ENCODE data around the gene ALDH4A1.
"Not testable (repeated sequence)": the region's sequence is repeated elsewhere in the genome, so short reads cannot be mapped to it uniquely, and the experiment has no call there.

ALDH4A1 gene

DNA sequence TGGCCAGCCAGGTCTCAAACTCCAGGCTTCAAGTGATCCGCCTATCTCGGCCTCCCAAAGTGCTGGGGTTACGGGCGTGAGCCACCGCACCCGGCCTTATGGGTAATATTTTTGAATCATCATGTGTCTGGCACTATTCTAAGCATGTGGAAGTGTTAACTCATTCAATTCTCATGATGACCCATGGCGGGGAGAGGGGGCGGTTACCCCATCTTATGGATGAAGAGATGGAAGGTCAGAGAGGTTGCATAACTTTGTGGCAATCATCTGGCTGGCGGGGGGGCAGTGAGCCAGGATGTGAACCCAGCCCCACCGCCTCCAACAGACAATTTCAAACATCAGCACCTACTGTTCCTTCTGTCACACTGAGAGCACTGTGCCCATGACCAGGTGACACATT, 31.4 kb downstream of the ALDH4A1 start:
- no peak for DNase-seq (ENCODE audit: insufficient read length)
- no peak for FAIRE-seq
- TF ChIP-seq POLR2A (IDR thresholded peaks at IDR 0.05; ENCODE audit: low read depth, low read length) (no peak), POLR2AphosphoS5 (IDR thresholded peaks at IDR 0.05; ENCODE audit: low read depth, low read length) (no peak), TAF1 (IDR thresholded peaks at IDR 0.05; ENCODE audit: borderline replicate concordance, low read depth, low read length) (no peak)

DNA sequence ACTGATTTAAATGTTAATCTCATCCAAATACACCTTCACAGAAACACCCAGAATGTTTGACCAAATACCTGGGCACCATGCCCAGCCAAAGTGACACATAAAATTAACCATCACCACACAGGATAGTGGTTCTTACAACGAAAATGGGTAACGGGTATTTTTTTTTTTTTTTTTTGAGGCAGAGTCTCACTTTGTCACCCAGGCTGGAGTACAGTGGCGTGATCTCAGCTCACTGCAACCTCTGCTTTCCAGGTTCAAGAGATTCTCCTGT, 31.8 kb downstream of the ALDH4A1 start:
- not testable (repeated sequence) for FAIRE-seq; DNase-seq (ENCODE audit: insufficient read length)

DNA sequence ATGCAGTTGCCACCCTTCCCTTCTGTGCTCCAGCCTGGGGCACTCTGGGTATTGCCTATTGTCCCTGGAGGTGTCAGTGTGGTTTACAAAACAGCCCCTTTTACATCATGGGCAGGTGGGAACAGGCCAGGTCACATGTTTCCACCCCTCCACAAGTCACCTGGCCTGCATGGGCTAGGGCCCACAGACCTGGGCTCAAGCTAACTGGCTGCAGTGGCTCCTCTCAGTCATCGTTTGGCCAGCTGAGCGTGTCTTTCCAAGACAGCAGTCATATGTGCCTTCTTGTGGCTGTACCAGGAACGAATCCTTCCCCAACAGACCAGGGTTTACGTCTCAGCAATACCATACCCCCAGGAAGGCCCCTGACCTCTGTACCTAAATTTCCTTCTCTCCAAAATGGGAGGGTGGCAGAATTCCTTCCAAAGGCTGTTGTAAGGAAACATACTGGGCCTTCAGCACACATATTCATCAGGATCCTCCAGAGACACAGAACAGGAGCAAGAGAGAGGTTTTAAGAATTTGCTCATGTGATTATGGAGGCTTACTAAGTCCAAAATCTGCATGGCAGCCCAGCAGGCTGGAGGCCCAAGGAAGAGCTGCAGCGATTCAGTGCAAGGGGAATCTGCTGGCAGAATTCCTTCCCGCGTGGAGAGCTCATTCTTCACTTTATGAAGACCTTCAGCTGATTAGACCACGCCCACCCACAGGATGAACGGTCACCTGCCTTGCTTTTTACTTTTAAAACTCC, 32.3 kb downstream of the ALDH4A1 start:
- TF ChIP-seq POLR2AphosphoS5 (IDR thresholded peaks at IDR 0.05; ENCODE audit: low read depth, low read length) (no peak), TAF1 (IDR thresholded peaks at IDR 0.05; ENCODE audit: borderline replicate concordance, low read depth, low read length) (no peak), POLR2A (IDR thresholded peaks at IDR 0.05; ENCODE audit: low read depth, low read length) (no peak)
- DNase-seq (ENCODE audit: insufficient read length) = no peak
- FAIRE-seq = no peak

GRCh38 chr1:18868801-18869424, 33.4 kb downstream of the ALDH4A1 start:
- FAIRE-seq = no peak
- no peak for TF ChIP-seq POLR2AphosphoS5 (IDR thresholded peaks at IDR 0.05; ENCODE audit: low read depth, low read length)
- no peak for TF ChIP-seq TAF1 (IDR thresholded peaks at IDR 0.05; ENCODE audit: borderline replicate concordance, low read depth, low read length)
- no peak for TF ChIP-seq POLR2A (IDR thresholded peaks at IDR 0.05; ENCODE audit: low read depth, low read length)
- no peak for DNase-seq (ENCODE audit: insufficient read length)

DNA sequence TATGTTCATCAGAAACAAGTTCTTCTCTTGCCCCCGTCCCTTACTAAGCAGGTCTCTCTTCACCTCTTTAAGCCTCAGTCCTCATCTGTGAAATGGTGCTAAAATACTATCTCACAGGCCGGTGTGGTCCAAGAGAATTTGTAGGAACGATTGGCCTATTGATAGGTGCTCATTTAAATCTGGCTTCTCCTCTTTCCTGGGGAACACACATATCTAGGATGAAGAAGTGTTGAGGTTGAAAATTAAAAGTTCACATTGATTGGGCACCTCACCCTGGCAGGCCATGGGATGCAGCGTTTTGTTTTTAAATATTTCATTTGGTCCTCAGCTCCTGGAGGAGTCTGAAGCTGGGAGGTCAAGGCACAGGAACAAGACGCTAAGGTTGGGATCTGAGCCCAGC, 34.0 kb downstream of the ALDH4A1 start:
- no peak for DNase-seq (ENCODE audit: insufficient read length)
- TF ChIP-seq TAF1 (IDR thresholded peaks at IDR 0.05; ENCODE audit: borderline replicate concordance, low read depth, low read length) (no peak), POLR2AphosphoS5 (IDR thresholded peaks at IDR 0.05; ENCODE audit: low read depth, low read length) (no peak), POLR2A (IDR thresholded peaks at IDR 0.05; ENCODE audit: low read depth, low read length) (no peak)
- no peak for FAIRE-seq

DNA sequence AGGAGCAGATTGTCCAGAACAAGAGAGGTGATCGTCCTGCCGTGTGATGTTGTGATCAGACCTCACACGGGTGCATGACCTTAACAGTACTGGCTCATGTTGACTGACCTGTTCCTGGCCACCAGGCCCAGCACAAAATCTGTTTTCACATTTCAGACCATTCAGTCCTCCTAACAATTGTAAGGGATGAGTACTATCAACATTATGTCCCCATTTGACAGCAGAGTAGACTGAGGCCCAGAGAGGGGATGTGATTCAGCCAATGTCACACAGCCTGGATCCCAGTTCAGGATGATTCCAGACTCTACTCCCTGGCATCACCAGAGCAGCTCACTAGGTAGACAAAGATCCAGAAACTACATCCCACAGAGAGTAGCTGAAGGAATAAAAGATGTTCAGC, 35.5 kb downstream of the ALDH4A1 start:
- TF ChIP-seq POLR2A (IDR thresholded peaks at IDR 0.05; ENCODE audit: low read depth, low read length) (no peak), POLR2AphosphoS5 (IDR thresholded peaks at IDR 0.05; ENCODE audit: low read depth, low read length) (no peak), TAF1 (IDR thresholded peaks at IDR 0.05; ENCODE audit: borderline replicate concordance, low read depth, low read length) (no peak)
- FAIRE-seq (no peak), DNase-seq (ENCODE audit: insufficient read length) (no peak)

DNA sequence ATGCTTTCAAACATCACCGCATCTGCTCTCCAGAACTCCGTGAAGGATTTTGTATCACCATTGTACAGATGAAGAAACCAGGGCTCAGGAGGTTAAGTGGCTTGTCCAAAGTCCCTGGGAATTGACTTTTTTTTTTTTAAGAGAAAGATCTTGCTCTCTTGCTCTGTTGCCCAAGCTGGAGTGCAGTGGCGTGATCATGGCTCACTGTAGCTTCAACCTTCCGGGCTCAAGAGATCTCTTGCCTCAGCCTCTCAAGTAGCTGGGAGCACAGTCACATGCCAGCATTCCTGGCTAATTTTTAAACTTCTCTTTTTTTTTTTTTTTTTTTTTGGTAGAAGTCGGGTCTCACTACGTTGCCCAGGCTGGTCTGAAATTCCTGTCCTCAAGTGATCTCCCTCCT, 36.0 kb downstream of the ALDH4A1 start:
- no peak for DNase-seq (ENCODE audit: insufficient read length)
- TF ChIP-seq POLR2A (IDR thresholded peaks at IDR 0.05; ENCODE audit: low read depth, low read length) (no peak), POLR2AphosphoS5 (IDR thresholded peaks at IDR 0.05; ENCODE audit: low read depth, low read length) (no peak), TAF1 (IDR thresholded peaks at IDR 0.05; ENCODE audit: borderline replicate concordance, low read depth, low read length) (no peak)
- FAIRE-seq = no peak

DNA sequence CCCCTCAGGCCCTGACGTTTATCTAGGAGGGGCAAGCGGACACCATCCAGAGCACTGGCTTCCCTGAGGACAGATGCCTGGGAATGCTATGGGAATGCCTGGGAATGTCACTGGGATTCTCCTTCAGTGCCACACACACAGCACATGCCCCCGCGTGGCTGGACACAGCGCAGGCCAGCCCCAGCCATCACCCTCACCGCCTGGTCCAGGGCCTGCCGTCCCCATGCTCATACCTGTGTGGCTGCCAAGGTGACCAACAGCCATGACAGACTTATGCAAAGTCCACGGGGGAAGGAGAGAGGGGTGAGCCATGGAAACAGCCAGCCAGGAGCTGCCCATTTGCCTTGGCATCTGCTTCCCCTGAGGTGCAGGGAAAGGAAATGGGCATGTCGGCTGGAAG, 37.2 kb downstream of the ALDH4A1 start:
- FAIRE-seq = no peak
- no peak for DNase-seq (ENCODE audit: insufficient read length)
- TF ChIP-seq POLR2AphosphoS5 (IDR thresholded peaks at IDR 0.05; ENCODE audit: low read depth, low read length) (no peak), TAF1 (IDR thresholded peaks at IDR 0.05; ENCODE audit: borderline replicate concordance, low read depth, low read length) (no peak), POLR2A (IDR thresholded peaks at IDR 0.05; ENCODE audit: low read depth, low read length) (no peak)

- TF ChIP-seq POLR2AphosphoS5 (IDR thresholded peaks at IDR 0.05; ENCODE audit: low read depth, low read length) (no peak), POLR2A (IDR thresholded peaks at IDR 0.05; ENCODE audit: low read depth, low read length) (no peak), TAF1 (IDR thresholded peaks at IDR 0.05; ENCODE audit: borderline replicate concordance, low read depth, low read length) (no peak)
- FAIRE-seq (no peak), DNase-seq (ENCODE audit: insufficient read length) (no peak)
These were observed 40.8 kb downstream of the ALDH4A1 start for GRCh38 chr1:18861590-18861989.

DNA sequence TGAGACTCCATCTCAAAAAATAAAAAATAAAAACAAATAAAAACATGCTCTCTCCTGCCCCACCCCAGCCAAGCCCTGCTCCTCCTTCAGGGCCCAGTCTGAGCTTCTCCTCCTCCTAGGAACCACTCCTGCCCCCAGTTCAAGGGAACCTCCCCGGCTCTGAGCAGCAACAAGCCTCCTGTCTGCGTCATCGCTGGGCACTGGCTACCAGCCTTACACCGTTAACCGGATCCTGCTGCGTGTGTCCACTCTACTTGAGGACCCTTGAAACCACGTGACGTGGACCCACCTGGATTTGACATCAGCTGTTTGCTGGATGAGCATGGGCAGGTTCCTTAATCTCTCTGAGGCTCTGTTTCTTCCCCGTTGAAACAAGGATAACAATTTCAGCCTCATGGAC, 41.3 kb downstream of the ALDH4A1 start:
- TF ChIP-seq POLR2AphosphoS5 (IDR thresholded peaks at IDR 0.05; ENCODE audit: low read depth, low read length) (no peak), TAF1 (IDR thresholded peaks at IDR 0.05; ENCODE audit: borderline replicate concordance, low read depth, low read length) (no peak), POLR2A (IDR thresholded peaks at IDR 0.05; ENCODE audit: low read depth, low read length) (no peak)
- FAIRE-seq (no peak), DNase-seq (ENCODE audit: insufficient read length) (no peak)

GRCh38 chr1:18859560-18859959, 42.8 kb downstream of the ALDH4A1 start, which contains the start of gene TAS1R2:
TSS of gene TAS1R2 (minus strand) at chr1:18859660. CDS start at chr1:18859660, 0 bp downstream.
- DNase-seq (ENCODE audit: insufficient read length) (no peak), FAIRE-seq (no peak)
- TF ChIP-seq POLR2A (IDR thresholded peaks at IDR 0.05; ENCODE audit: low read depth, low read length) (no peak), TAF1 (IDR thresholded peaks at IDR 0.05; ENCODE audit: borderline replicate concordance, low read depth, low read length) (no peak), POLR2AphosphoS5 (IDR thresholded peaks at IDR 0.05; ENCODE audit: low read depth, low read length) (no peak)

DNA sequence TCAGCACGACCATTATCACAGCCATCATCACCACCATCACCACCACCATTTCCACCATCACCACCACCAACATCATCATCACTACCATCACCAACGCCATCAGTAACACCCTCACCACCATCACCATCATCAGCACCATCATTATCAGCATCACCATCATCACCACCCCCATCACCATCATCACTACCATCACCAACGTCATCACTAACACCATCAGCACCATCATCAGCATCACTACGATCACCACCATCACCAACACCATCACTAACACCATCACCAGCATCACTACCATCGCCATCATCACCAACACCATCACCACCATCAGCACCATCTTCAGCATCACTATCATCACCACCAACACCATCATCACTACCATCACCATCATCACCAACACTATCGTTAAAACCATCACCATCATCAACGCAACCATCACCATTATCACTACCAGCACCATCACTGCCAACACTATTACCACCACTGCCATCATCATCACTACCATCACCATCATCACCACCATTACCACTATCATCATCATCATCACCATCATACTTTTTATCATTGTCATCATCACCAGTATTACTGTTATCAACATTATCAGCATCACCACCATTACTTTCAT, 44.2 kb downstream of the ALDH4A1 start:
- FAIRE-seq (no peak), DNase-seq (ENCODE audit: insufficient read length) (no peak)
- no peak for TF ChIP-seq POLR2AphosphoS5 (IDR thresholded peaks at IDR 0.05; ENCODE audit: low read depth, low read length)
- TF ChIP-seq TAF1 (IDR thresholded peaks at IDR 0.05; ENCODE audit: borderline replicate concordance, low read depth, low read length) = no peak
- TF ChIP-seq POLR2A (IDR thresholded peaks at IDR 0.05; ENCODE audit: low read depth, low read length) = no peak
